Measurements from ENCODE around the gene AFDN. TPM values are rescaled to one million over a fixed set of nuclear protein-coding genes. Genes with fewer than 3 reads are reported as not detected.

Gene AFDN
- total RNA-seq, 1 donor from 2014 or later = 102 TPM

DNA sequence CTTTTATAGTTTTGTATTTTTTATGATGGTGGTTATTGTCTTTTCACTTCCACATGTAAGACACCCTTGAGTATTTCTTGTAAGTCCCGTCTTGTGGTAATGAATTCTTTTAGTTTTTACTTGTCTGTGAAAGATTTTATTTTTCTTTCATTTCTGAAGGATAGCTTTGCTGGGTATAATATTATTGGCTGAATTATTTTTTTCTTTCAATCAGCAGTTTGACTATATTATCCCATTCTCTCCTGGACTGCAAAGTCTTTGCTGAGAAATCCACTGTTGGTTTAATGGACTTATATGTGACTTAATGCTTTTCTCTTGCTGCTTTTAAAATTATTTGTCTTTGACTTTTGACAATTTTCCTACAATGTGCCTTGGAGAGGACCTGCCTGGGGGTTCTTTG lies 184.6 kb downstream of the AFDN start:
- peaks cover 5% of the 10 kb centered on the region for H3K4me1 Mint-ChIP-seq (ENCODE audit: low read depth, unreplicated experiment)
- Histone ChIP-seq H3K4me3 (ENCODE audit: insufficient read depth, low read depth, low read length) (no peak overlapping the region), H3K36me3 (ENCODE audit: insufficient read depth, low read length) (no peaks in the 10 kb centered on the region), H3K4me1 (ENCODE audit: insufficient read depth, low read length) (peaks cover 10% of the 10 kb centered on the region), H3K4me2 (ENCODE audit: low read length) (no peak overlapping the region), H4K20me1 (ENCODE audit: insufficient read depth, low read length) (no peaks in the 10 kb centered on the region), H2AFZ (ENCODE audit: low read depth, low read length) (no peak overlapping the region), H3K9me3 (ENCODE audit: insufficient read depth, low read depth, low read length) (peaks cover 13% of the 10 kb centered on the region), H3K27ac (ENCODE audit: low read depth, low read length) (no peak overlapping the region), H3K9ac (ENCODE audit: low read length) (no peak overlapping the region), H3K27me3 (ENCODE audit: insufficient read depth, low read length) (peaks cover 5% of the 10 kb centered on the region), H3K79me2 (ENCODE audit: insufficient read depth, low read length) (no peaks in the 10 kb centered on the region)
- no peak for TF ChIP-seq CTCF (IDR thresholded peaks at IDR 0.05; ENCODE audit: insufficient read depth, low read depth, low read length)
- TF ChIP-seq EZH2 (IDR thresholded peaks at IDR 0.05; ENCODE audit: insufficient read depth, low read length) = no peak
- H3K4me3 Mint-ChIP-seq (ENCODE audit: unreplicated experiment) = no peak overlapping the region
- DNase-seq (ENCODE audit: low read depth) = no peak
- peaks cover 41% of the 10 kb centered on the region for H3K9me3 Mint-ChIP-seq (ENCODE audit: unreplicated experiment)
- peaks cover 5% of the 10 kb centered on the region for H3K27me3 Mint-ChIP-seq (ENCODE audit: low read depth, unreplicated experiment)
- no peak overlapping the region for H3K27ac Mint-ChIP-seq (ENCODE audit: unreplicated experiment)
- H3K36me3 Mint-ChIP-seq (ENCODE audit: low read depth, unreplicated experiment) = peaks cover 9% of the 10 kb centered on the region
- no peak for FAIRE-seq

GRCh38 chr6:168012431-168013249 lies 185.9 kb downstream of the AFDN start:
- no peak for FAIRE-seq
- Mint-ChIP-seq H3K9me3 (ENCODE audit: unreplicated experiment) (peaks cover 44% of the 10 kb centered on the region), H3K27me3 (ENCODE audit: low read depth, unreplicated experiment) (peaks cover 5% of the 10 kb centered on the region), H3K36me3 (ENCODE audit: low read depth, unreplicated experiment) (peaks cover 9% of the 10 kb centered on the region), H3K4me3 (ENCODE audit: unreplicated experiment) (no peak overlapping the region), H3K4me1 (ENCODE audit: low read depth, unreplicated experiment) (peaks cover 5% of the 10 kb centered on the region), H3K27ac (ENCODE audit: unreplicated experiment) (no peak overlapping the region)
- H3K4me2 ChIP-seq (ENCODE audit: low read length) = no peak overlapping the region
- H4K20me1 ChIP-seq (ENCODE audit: insufficient read depth, low read length) = no peaks in the 10 kb centered on the region
- H3K79me2 ChIP-seq (ENCODE audit: insufficient read depth, low read length) = no peaks in the 10 kb centered on the region
- no peak for DNase-seq (ENCODE audit: low read depth)
- H2AFZ ChIP-seq (ENCODE audit: low read depth, low read length) = no peak overlapping the region
- peaks cover 5% of the 10 kb centered on the region for H3K4me1 ChIP-seq (ENCODE audit: insufficient read depth, low read length)
- H3K27me3 ChIP-seq (ENCODE audit: insufficient read depth, low read length) = peaks cover 13% of the 10 kb centered on the region
- H3K9me3 ChIP-seq (ENCODE audit: insufficient read depth, low read depth, low read length) = peaks cover 13% of the 10 kb centered on the region
- no peak overlapping the region for H3K4me3 ChIP-seq (ENCODE audit: insufficient read depth, low read depth, low read length)
- TF ChIP-seq CTCF (IDR thresholded peaks at IDR 0.05; ENCODE audit: insufficient read depth, low read depth, low read length) (no peak), EZH2 (IDR thresholded peaks at IDR 0.05; ENCODE audit: insufficient read depth, low read length) (no peak)
- H3K27ac ChIP-seq (ENCODE audit: low read depth, low read length) = no peak overlapping the region
- no peaks in the 10 kb centered on the region for H3K36me3 ChIP-seq (ENCODE audit: insufficient read depth, low read length)
- no peak overlapping the region for H3K9ac ChIP-seq (ENCODE audit: low read length)

All from astrocyte (in vitro differentiated cells and primary cell).